ENCODE data around the gene NME4.
"Not testable (repeated sequence)": the region's sequence is repeated elsewhere in the genome, so short reads cannot be mapped to it uniquely, and the experiment has no call there.

Gene NME4

GRCh38 chr16:378113-378820 lies 18.7 kb upstream of the NME4 start:
- not testable (repeated sequence) for DNase-seq

GRCh38 chr16:378821-379182 lies 18.2 kb upstream of the NME4 start:
- no peak for DNase-seq

DNA sequence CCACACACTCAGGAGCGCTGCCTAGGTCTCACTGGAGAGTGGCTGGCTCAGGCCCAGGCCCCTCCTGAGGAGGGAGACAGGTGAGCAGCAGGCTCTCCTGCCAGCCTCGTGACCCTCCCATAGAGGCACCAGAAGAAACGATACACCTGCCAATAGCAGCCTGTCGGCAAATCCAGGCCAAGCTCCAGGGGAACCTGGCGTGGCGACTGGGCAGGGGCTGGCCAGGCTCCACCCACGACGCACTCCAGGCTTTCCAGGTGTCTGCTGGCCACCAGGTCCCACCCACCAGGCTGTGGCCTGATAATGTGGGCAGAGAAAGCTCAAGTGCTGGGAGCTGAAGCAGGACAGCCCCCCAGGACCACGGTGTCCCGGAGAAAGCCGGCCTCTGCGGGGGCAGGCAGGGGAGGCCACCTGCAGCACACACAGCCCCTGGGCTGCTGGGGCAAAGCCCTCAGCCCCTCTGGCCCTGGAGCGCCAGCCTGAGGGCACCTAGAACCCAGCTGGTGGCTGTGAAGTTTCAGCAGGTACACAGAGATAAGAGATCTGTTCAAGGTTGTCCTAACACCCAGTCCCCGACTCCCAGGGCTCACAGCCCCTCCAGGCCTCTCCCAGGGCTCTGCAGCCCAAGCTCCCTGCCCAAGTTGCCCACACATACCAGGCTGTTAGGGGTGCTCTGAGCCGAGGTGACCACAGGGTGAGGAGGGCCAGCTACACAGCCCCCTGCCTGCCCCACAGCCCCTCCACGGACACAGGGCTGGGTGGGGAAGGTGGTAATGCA lies 17.6 kb upstream of the NME4 start:
- no peak for DNase-seq

GRCh38 chr16:379961-380761 lies 16.8 kb upstream of the NME4 start:
- DNase-seq, result no peak

GRCh38 chr16:380762-381011 lies 16.3 kb upstream of the NME4 start:
- no peak for DNase-seq

DNA sequence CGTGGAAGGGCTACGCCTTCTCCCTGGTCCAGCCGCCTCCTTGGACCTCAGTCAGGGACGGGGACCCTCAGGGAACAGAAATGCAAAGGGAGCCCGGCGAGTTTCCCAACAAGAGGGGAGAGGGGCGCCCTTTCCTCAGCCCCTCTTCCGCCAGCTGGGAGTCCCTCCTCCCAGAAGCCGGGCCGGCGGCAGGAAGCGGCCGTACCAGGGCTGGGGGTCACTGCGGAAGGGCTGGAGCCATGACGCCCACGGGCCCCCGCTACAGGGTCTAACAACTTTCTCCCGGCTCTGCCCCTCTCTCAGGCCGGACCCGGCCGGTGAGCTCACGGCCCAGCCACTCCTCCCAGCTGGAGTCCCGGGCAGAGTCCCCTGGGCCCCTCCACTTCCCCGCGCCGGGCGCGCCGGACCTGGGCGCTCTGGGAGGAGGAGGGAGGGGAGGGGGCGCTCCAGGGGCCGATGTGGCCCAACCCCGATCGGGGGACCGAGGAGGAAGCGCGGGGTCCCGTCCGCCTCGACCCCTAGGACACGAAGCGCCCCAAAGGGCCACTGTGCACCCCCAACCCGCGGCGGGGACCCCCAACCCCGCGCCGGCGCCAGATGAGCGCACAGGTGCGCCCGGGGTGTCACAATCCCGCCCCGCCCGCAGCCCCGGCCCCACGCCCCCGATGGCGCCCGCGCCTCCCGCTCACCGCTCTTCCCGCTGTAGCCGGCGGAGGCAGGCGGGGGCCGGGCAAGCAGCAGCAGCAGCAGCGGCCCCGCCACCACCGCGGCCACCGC lies 15.8 kb upstream of the NME4 start:
- DNase-seq, result peak; percentile 20

GRCh38 chr16:381789-382717 lies 14.9 kb upstream of the NME4 start, which contains the start of gene PGAP6:
Gene PGAP6, minus strand, starts transcription at chr16:381978. Its CDS starts 157 bp downstream, at chr16:381821.
- peak; percentile 69 for DNase-seq

GRCh38 chr16:383326-384051 lies 13.5 kb upstream of the NME4 start:
- no peak for DNase-seq

DNA sequence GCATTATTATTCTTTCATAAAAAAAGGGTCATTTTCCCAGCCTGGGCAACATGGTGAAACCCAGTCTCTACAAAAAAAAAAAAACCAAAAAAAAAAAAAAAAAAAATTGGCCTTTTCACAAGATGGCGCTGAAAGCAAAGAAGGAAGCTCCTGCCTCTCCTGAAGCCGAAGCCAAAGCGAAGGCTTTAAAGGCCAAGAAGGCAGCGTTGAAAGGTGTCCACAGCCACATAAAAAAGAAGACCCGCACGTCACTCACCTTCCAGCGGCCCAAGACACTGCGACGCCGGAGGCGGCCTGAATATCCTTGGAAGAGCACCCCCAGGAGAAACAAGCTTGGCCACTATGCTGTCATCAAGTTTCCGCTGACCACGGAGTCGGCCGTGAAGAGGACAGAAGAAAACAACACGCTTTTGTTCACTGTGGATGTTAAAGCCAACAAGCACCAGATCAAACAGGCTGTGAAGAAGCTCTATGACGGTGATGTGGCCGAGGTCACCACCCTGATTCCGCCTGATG lies 10.3 kb upstream of the NME4 start:
- peak; percentile 68 for DNase-seq

GRCh38 chr16:387761-388666 lies 9.0 kb upstream of the NME4 start:
- DNase-seq, result peak; percentile 91

GRCh38 chr16:389352-389751 lies 7.6 kb upstream of the NME4 start:
- no peak for DNase-seq

DNA sequence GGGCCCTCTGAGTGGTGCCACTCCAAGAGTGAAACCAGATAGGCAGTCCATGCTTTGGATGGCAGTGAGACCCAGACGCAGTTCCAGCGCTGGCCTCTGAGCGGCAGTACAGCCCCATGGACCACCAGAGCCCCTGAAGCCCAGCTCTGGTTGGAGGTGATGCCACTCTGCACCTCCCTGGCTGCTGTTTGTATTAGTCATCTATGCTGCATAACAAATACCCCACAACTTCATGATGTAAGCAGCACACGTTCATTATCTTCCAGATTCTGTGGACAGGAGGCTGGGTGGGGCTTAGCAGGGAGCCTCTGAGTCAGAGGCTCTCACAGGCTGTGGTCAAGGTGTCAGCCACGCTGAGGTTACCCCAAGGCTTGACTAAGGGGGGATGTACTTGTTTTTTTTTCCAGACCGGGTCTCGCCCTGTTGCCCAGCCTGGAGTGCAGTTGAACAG lies 5.1 kb upstream of the NME4 start:
- DNase-seq, result peak; percentile 91

- DNase-seq, result no peak
Observed at GRCh38 chr16:392450-393030, 4.5 kb upstream of the NME4 start.

- peak; percentile 55 for DNase-seq
Observed at GRCh38 chr16:396199-396598, 800 bp upstream of the NME4 start.

DNA sequence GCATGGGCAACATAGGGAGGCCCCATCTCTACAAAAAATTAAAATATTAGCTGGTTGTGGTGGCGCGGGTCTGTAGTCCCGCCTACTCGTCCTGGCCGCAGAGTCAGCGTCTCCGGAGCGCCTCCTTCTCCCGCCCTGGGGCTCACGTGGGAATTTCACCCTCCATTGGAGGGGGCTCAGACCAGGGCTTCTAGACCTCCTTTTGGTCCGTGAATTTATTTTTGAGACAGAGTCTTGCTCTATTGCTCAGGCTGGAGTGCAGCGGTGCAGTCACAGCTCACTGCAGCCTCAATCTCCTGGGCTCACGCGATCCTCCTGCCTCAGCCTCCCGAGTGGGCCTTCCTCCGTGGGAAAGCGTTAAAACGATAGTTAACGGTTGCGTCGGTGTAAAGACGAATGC lies 394 bp upstream of the NME4 start:
- peak; percentile 75 for DNase-seq

DNA sequence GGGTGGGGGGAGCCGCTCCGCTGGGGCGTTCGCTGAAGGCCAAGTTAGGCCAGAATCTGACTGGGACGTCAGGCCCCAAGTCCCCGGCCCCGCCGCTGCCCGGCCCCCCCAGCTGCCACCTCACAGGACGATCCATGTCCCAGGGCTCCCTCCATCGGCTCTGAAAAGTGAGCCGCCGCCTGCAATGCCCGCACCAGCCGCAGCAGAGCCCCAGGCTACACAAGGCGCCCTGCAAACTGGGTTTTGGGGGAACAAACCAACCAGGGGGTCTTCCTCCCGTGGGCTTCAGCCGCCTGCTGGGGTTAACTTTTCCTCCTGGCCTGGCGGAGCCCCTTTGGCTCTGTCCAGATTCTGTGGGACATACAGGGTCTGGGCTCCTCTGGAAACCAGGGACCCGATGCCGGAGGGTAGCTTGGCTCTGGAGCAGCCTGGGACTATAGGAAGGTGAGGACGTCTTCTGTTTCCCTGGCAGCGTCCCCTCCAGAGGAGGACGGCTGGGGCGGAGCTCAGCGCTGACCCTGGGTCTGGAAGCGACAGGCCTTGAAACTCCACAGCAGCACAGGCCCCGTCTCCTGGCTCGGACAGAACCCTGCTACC lies 835 bp downstream of the NME4 start:
- peak; percentile 73 for DNase-seq

DNA sequence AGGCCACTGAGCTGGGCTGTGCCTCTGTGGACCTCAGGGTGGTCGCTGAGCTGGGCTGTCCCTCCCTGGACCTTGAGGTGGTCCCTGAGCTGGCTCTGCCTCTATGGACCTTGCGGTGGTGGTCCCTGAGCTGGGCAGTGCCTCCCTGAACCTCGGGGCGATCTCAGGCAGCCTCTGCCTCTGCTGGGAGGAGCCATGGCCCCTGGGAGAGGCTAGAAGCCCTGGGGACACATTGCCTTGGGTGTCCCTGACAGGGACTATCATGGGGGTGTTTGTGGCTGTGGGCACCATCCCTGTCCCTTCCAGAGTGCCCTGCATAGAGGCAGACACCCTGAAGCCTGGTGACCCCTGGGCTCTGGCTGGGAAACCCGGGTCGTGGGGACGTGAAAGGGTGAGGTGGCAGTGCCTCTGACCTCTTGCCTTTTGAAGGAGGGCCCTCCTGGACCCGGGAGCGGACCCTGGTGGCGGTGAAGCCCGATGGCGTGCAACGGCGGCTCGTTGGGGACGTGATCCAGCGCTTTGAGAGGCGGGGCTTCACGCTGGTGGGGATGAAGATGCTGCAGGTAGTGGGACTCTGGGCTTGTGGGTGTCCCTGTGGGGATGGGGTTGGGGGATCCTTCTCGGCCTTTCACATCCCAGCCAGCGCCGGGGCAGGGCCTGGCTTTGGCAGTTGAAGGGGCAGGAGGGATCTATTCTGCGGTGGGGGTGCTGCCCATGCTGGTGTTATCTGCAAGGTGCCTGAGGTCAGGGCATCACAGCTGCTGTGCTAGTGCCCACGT lies 1.8 kb downstream of the NME4 start:
- no peak for DNase-seq

Measured in OCI-M1 (cell line).